HepG2 (cell line): ENCODE data around the gene OPRL1. TPM values are rescaled to one million over a fixed set of nuclear protein-coding genes. Genes with fewer than 3 reads are reported as not detected.

Experiments
- CEBPG ChIP-seq: IDR thresholded peaks from 2 replicates; pipeline ENCODE4 v1.6.1; 2016
- FOXO4 ChIP-seq: sonication (generic); formaldehyde crosslinking; conservative IDR thresholded peaks from 2 replicates; pipeline ENCODE4 v1.8.1; 2023; ENCODE audit warnings: missing genetic modification reagents
- KDM2A ChIP-seq: sonication (generic); formaldehyde crosslinking; IDR thresholded peaks from 2 replicates; pipeline ENCODE4 v1.4.0; 2020; ENCODE audit warnings: low read depth, missing genetic modification reagents, borderline replicate concordance
- MNT ChIP-seq: fragments of 450-650 bp; IDR thresholded peaks from 2 replicates; pipeline ENCODE4 v1.6.1; 2016
- NFE2 ChIP-seq: sonication (generic); formaldehyde crosslinking; IDR thresholded peaks from 2 replicates; pipeline ENCODE4 v1.4.0; 2020; ENCODE audit warnings: missing genetic modification reagents
- POLR2AphosphoS5 ChIP-seq: IDR thresholded peaks from 2 replicates; pipeline ENCODE4 v1.6.1; 2012; ENCODE audit warnings: low read depth, low read length
- RERE ChIP-seq: IDR thresholded peaks from 2 replicates; pipeline ENCODE4 v1.6.1; 2016; ENCODE audit warnings: low read depth, missing genetic modification reagents, missing compliant biosample characterization
- TCF12 ChIP-seq, 2 experiments: fragments of 450-650 bp in 1 of 2; sonication (generic) in 1 of 2; formaldehyde crosslinking in 1 of 2; IDR thresholded peaks; 2 replicates each; pipeline versions ENCODE4 v1.6.1 to v1.8.0; 2017 to 2022; ENCODE audit warnings: antibody characterized with exemption in 1 of 2, mild to moderate bottlenecking in 1 of 2, missing genetic modification reagents in 1 of 2, moderate library complexity in 1 of 2
- TFDP2 ChIP-seq: sonication (generic); formaldehyde crosslinking; IDR thresholded peaks from 2 replicates; pipeline ENCODE4 v1.4.0; 2020; ENCODE audit warnings: missing genetic modification reagents
- THRA ChIP-seq: sonication (generic); formaldehyde crosslinking; IDR thresholded peaks from 2 replicates; pipeline ENCODE4 v1.4.0; 2020; ENCODE audit warnings: missing genetic modification reagents, borderline replicate concordance
- ZNF143 ChIP-seq: sonication (generic); formaldehyde crosslinking; IDR thresholded peaks from 2 replicates; pipeline ENCODE4 v1.4.0; 2020; ENCODE audit warnings: missing genetic modification reagents
- ZNF18 ChIP-seq: sonication (generic); formaldehyde crosslinking; IDR thresholded peaks from 2 replicates; pipeline ENCODE4 v1.8.0; 2022; ENCODE audit warnings: mild to moderate bottlenecking, missing genetic modification reagents; ENCODE audit not compliant: insufficient replicate concordance
- ZNF547 ChIP-seq: sonication (generic); formaldehyde crosslinking; IDR thresholded peaks from 2 replicates; pipeline ENCODE4 v1.5.1; 2020; ENCODE audit warnings: mild to moderate bottlenecking, missing genetic modification reagents
- ZNF570 ChIP-seq: sonication (generic); formaldehyde crosslinking; IDR thresholded peaks from 2 replicates; pipeline ENCODE4 v1.4.0; 2020; ENCODE audit warnings: mild to moderate bottlenecking, missing genetic modification reagents, borderline replicate concordance
- ZNF746 ChIP-seq: sonication (generic); formaldehyde crosslinking; IDR thresholded peaks from 2 replicates; pipeline ENCODE4 v1.8.0; 2022; ENCODE audit warnings: mild to moderate bottlenecking, missing genetic modification reagents
- polyA plus RNA-seq, 8 experiments: library from polyadenylated mRNA; depleted of rRNA in 3 of 8; stranded (reverse) in 7 of 8; unstranded in 1 of 8; fragments of >200 nt; fragmentation: Illumina TruSeq in 4 of 8; extraction: Trizol in 4 of 8; gene quantifications; 2 replicates each; pipeline versions ENCODE4 v1.2.1 to v1.2.3, GENCODE V29; 2011 to 2016; ENCODE audit warnings: low read depth in 4 of 8, missing spikeins in 1 of 8, mixed read lengths in 1 of 8; ENCODE audit not compliant: insufficient read depth in 1 of 8
- total RNA-seq, 5 experiments: library from RNA; depleted of rRNA; stranded (reverse); fragments of >200 nt; fragmentation: Illumina TruSeq; extraction: Trizol; gene quantifications; 2 replicates each; pipeline ENCODE4 v1.2.3, GENCODE V29; 2016; ENCODE audit warnings: low read depth in 1 of 5

The OPRL1 gene
- total and polyA plus RNA-seq, 2 of the 13 experiments (the other 11 are each of a cell fraction or from before 2014, with no cell fraction given) = 0.35 to 0.71 TPM

- TF ChIP-seq THRA (CRISPR knock-in tag) (peak; percentile 74; the same call in 1 of the 2 replicates), CEBPG (CRISPR knock-in tag) (peak; percentile 30; the same call in 1 of the 2 replicates), NFE2 (CRISPR knock-in tag) (no peak), ZNF547 (peak; percentile 45), ZNF570 (CRISPR knock-in tag) (no peak), RERE (CRISPR knock-in tag) (no peak), KDM2A (CRISPR knock-in tag) (peak; percentile 82), POLR2AphosphoS5 (peak; percentile 54; the same call in 1 of the 2 replicates), TCF12 (IDR thresholded peaks at IDR 0.05) (no peak), TCF12 (CRISPR knock-in tag; IDR thresholded peaks at IDR 0.05) (no peak), TFDP2 (no peak), ZNF143 (CRISPR knock-in tag) (no peak; the same call in 1 of the 2 replicates), ZNF746 (peak; percentile 48; the same call in 1 of the 2 replicates), ZNF18 (CRISPR knock-in tag) (peak; percentile 90), FOXO4 (CRISPR knock-in tag) (no peak), MNT (no peak)
Observed at GRCh38 chr20:64052987-64053840, 26.7 kb upstream of the OPRL1 start (continued).
